Suprapubic skin (tissue), 4 donors: Measurements from ENCODE around the gene STAC2.

Experiments used
- CTCF ChIP-seq, 2 donors: fragments of 200-600 bp in 1 of 2; fragments of 450-650 bp in 1 of 2; sonication (generic) in 1 of 2; IDR thresholded peaks; one replicate each; pipeline ENCODE4 v1.5.1; 2016 to 2019; ENCODE audit warnings: antibody characterized with exemption in 2 of 2, mild to moderate bottlenecking in 1 of 2, moderate library complexity in 1 of 2
- EP300 ChIP-seq: sonication (generic); formaldehyde crosslinking; IDR thresholded peaks from one replicate; pipeline ENCODE4 v1.6.1; 2017; ENCODE audit warnings: antibody characterized with exemption
- POLR2A ChIP-seq, 2 donors: fragments of 450-650 bp; IDR thresholded peaks; one replicate each; pipeline ENCODE4 v1.6.1; 2017; ENCODE audit warnings: antibody characterized with exemption in 2 of 2, mild to moderate bottlenecking in 2 of 2, moderate library complexity in 2 of 2
- POLR2AphosphoS5 ChIP-seq, 3 donors: sonication (generic); formaldehyde crosslinking; IDR thresholded peaks; one replicate each; pipeline ENCODE4 v1.6.1; 2017; ENCODE audit warnings: antibody characterized with exemption in 3 of 3

DNA sequence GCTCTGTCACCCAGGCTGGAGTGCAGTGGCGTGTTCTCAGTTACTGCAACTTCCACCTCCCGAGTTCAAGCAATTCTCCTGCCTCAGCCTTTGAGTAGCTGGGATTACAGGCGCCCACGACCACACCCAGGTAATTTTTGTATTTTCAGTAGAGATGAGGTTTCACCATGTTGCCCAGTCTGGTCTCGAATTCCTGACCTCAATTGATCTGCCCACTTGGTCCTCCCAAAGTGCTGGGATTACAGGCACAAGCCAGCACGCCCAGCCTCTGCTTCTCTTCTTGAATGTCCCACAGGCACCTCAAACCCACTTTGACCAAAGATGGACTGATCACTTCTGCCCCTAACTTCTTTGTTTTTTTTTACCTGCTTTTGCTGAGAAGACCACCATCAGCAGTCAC, 55.2 kb downstream of the STAC2 start:
- TF ChIP-seq CTCF (IDR thresholded peaks at IDR 0.05) (no peak), POLR2AphosphoS5 (IDR thresholded peaks at IDR 0.05) (no peak), EP300 (no peak), POLR2A (IDR thresholded peaks at IDR 0.05) (no peak)
